A172 (cell line): ENCODE results near the gene JAG1. TPM values are rescaled to one million over a fixed set of nuclear protein-coding genes. Genes with fewer than 3 reads are reported as not detected.

ENCODE experiments used
- DNase-seq: peaks from one replicate; pipeline ENCODE4 v3.0.0-alpha.2; 2015; ENCODE audit warnings: low spot score
- total RNA-seq: library from RNA; depleted of rRNA; stranded (reverse); fragments of >200 nt; shearing (Covaris generic); gene quantifications from 2 replicates; pipeline ENCODE4 v1.2.3, GENCODE V29; 2014

Gene JAG1
- total RNA-seq, 1 experiment from 2014 or later = 9.4 TPM

DNA sequence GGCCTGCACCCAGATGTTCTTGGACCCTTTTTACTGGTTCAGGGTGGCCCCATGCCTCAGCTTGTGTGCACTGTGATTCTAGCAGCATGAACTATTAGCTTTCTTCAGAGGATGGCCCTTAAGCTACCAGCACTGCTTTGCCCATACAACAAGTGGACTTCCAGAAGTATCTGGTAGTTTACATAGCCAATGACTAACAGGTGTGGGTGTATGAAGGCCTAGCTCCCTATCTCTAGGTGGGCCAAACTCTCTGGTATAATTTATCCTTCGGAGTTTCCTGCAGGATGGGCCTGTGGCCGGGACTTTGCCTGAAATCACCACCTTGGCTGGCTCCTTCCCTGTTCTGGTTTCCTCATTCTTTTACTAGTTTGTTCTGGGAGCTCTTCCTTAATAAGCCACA is 26.1 kb upstream of the JAG1 start:
- DNase-seq = no peak

DNA sequence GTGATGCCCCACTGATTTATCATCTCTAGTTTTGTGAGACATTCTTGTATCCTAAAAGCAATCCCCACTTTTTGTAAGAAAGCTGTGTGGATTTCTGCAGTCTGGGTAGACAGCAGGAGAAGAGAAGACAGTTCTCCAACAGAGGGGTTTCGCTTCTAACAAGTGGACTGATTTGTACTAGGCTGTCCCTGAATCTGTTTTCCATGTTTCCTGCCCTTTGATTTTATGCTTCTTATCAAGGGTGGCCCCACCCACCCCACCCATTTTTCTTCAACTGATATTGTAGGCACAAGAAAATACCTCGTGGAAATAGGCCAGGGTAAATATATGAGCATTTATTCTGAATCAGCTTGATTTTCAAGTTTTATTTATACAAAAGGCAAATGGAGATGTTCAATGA is 25.7 kb upstream of the JAG1 start:
- DNase-seq = no peak

DNA sequence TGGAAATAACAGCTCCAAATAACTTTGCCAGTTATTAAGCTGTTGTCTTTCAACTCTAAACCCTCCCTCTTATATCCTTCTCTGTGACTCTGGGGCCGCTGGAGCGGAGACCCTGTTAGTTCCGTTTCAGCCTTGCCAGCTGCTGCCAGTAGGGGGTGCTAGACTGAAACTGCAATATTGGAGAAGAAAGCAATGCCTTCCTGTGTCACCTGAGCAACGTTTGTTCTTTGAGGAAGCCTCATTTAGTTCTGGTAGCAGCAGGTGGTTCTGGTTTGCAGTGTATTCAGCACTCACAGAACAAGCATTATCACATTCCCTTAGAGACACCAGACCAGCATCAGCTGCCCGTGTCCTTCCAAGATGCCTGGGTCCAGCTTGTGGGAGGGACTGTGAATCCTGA is 22.9 kb upstream of the JAG1 start:
- DNase-seq = no peak

DNA sequence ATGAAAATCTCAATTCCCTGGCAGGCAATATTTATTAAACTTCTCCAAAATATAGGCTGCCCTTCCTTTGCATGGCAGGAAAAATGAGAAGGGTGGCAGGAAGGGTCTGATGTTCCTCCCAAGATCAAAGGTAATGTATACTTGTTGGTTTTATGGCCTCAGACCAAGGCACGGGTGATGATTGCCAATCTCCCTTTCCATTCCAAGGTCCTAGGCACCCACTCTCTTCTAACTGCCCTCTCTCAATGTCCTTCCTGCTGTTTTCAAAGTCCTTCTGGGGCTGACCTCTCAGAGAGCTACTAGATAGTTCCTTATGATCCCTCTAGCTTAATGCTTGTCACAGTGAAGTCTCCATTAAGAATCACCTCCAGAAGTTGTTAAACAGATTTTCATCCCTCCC is 15.6 kb upstream of the JAG1 start:
- DNase-seq = no peak

DNA sequence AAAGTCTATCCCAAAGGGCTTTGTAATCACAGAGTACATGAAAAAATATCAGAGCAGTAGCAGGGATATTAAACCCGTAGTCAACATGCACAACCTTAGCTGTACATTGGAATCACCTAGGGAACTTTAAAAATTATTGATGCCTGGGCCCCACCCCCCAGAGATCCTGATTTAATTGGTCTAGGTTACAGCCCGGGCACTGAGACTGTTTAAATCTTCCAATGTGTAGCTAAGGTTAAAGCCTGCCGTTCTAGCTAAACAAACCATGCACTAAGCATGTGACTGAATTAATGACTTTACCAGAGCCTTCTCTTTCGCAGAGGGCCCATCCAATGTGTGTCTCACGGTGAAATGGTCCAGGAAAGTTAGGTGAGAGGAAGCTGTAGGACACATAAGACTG is 14.1 kb upstream of the JAG1 start:
- no peak for DNase-seq

DNA sequence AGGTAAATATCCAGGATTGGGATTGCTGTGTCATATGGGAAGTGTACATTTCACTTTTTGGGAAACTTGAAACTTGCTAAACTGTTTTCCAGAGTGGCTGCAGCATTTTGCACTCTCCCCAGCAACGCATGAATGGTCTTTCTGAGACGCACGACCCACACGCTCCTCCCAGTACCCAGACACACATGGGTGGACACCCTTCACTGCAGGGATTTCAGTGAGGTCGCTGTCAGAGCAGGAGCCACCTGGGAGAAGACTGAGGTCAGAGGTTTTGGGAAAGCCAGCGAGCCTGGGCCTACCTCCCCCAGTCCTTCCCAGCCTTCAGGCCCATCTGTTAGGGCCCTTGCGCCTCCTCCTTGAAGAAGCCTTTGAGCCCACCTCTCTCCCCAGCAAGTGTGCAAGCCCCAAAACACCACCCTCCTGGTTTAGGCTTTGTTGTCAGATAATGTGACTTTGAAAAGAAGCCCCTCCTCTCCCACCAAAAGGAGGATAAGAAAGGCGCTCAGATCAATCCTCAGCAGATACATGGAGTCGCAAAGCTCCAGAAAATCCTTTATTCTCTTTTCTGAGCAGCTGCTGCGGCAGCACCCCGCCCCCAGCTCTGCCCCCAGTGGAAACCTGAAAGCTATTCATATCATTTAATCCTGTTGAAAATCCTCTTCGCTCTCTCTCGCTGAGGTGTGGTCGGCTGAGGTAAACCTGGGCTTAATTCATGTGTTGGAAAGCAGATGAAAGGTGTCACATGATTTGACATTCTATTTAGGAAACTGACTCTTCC is 12.7 kb upstream of the JAG1 start:
- DNase-seq = no peak

DNA sequence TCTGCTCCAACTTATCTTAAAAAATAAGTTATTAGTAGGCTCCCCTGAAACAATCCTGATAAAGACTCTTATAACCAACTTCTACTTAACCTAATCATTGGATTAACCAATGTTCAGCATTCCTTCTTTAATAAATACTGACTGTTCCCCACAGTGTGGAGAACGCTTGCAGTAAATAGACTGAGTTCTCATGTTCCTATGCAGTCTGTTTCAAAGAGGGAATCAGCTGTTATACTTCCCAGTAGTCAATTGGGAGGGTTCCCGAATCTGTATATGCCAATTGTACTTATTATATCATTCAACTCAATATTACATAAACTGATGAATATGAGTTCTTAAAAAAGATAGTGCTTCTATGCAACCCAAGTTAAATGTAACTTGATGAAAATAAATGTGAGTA is 9.7 kb upstream of the JAG1 start:
- DNase-seq = no peak

DNA sequence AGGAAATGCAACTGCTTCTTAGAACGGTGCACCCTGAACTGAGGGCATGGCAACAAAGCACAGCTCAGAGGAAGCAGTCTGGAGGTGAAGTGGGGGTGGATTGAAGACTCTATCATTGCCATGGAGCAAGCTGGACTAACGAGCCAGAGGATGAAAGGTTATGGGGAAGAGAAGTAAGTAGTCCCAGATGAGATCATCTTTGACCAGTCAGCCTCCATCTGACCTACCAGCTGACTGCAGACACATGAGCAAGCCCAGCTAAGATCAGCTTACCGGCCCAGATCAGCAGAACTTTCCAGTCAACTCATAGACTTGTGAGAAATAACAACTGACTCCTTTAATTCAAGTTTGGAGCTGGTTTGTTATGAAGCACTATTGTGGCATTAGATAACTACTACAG is 9.1 kb upstream of the JAG1 start:
- DNase-seq = no peak

DNA sequence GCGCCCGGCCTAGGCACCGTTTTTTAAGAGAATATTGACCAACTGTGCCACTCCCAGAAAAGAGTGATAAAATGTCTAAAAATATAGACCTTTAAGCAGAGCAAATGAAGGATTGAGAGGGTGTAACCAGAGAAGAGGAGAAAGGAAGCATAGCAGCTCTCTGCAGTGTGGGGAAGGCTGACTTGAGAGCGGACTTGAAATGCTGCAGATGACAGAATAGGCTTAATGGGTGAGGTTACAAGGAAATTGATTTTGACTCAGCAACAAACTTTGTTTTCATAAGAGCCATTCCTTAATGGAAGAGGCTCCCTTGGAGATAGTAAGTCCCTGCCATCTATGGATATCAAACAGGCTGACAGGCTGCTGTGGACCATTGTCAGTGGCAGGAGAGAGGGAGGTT is 7.7 kb upstream of the JAG1 start:
- DNase-seq = no peak

DNA sequence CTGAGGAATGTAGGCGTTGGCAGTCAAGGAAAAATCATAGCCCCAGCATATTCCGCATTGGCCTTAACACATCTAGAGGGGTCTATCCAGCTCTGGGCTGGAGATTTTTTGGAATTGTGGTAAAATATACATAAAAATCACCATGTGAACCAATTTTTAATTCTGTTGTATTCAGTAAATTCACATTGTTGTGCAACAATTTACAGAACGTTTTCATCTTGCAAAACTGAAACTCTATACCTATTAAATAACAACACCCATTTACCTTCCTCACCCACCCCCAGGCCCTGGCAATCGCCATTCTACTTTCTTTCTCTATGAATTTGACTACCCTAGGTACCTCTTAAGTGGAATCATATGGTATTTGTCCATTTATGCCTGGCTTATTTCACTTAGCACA is 6.8 kb upstream of the JAG1 start:
- DNase-seq = no peak

DNA sequence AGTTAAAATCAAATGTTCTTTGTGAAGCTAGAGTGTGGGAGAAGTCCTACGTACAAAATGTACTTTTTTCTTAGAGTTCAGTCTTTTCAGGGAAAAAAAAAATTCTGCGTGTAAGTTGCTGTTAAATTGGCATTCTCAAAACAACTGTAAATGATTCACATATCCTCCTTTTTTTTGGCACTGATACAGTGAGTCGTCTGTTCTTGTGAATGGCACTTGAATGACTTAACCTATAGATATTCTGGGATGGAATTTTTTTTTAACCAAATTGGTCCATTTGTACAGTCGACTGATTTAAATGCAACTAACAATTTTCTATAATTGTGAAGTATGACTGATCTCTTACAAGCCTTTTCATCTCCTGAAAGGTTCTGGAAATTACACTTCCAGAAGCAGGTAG is 5.5 kb upstream of the JAG1 start:
- no peak for DNase-seq

DNA sequence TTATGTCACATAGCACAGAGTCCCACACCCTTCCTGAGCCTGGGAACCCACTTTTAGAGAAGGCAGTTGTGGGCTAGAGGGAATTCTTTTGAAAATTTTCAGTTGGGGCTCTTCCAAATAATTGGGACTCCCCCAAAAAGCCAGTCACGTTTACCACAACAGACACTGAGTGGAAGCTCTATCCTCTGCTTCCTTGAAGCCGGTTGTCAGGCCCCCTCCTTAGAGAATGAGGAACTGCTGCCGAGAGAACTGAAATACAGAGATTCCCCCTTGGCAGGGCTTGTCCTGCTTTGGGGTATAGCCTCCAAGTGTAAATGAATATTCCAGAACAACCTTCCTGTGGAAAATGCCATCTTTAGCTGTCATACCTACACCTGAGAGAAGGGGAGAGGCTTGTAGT is 2.7 kb upstream of the JAG1 start:
- DNase-seq = no peak

DNA sequence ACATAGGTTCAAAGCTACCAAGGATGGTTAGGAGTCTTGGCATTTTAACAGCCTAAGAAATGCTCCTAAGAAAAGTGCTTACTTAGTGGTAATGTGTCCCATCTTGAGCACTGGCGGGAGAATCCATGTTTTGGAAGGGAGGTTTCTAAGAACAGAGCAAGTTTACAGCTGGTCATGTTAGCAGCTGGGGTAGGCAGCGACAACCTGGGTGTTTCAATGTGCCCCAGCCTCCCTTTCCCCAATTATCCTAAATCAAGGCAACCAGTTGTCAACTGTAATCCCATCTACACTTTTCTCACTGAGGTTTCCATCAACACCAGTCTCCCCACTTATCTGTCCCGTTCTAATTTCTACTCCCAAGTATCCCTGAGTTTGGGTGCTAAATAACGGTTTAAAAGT is 1.6 kb upstream of the JAG1 start:
- no peak for DNase-seq

DNA sequence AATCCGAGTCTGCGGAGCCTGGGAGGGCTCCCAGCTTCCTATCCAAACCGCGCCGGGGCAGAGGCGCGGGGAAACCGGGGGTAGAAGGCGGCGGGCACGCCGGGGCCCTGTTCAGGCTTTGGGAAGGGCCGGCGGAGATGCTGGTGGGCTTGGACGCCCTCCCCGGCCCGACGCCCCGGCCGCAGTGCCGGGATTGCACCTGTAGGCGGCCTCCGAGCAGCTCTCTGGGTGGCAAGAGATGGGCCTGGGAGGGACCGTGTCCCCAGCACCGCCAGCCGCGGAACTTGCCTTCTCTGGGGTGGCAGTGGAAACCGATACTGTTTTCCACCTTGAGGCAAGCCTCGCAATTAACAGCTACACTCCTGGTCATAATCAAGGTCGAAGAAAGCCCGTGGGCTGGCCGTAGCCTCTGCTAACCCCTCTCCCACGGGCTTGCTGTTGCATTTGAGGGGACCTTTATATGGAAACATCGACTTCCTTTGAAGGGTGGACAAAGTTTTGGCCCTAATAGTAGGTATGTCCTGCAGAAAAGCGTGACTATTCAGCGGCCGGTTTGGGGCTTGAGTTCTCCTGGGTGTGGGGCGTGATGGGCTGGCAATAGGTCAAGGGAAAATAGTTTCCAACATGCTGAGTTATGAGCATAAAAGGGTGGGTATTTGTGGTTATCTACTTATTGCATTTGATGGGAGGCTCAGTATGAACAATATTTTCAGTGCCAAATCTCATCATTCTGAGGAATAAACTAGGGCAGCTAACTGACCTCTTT is 1.1 kb upstream of the JAG1 start:
- DNase-seq = peak; percentile 63

DNA sequence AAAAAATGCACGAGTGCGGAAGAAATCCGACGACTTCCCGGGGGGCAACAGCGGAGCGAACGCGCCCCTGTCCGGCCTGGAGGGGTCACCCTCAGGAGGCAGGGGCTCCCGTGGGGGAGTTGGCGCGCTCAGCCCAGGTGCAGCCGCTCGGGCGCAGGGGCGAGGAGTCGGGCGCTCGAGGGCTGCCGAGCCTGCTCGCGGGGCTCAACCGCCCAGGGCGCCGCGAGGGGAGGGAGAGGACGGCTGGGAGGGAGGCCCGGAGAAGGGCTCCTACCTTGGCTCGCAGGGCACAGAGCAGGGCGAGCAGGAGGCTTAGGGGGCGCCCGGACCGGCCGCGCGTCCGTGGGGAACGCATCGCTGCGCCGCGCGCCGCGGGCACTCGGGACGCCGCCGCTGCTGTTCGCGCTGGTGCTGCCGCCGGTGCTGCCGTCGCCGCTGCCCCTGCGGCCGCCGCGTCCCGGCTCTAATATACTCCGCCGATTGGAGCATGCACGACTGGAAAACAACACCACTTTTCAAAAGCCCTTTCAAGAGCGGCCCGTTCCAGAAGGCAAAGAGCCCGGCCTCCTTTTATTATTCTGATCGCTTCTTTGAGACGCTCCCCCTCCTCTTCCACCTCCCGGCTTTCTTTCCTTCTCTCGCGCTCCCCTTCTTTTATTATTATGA is 490 bp downstream of the JAG1 start:
- no peak for DNase-seq

DNA sequence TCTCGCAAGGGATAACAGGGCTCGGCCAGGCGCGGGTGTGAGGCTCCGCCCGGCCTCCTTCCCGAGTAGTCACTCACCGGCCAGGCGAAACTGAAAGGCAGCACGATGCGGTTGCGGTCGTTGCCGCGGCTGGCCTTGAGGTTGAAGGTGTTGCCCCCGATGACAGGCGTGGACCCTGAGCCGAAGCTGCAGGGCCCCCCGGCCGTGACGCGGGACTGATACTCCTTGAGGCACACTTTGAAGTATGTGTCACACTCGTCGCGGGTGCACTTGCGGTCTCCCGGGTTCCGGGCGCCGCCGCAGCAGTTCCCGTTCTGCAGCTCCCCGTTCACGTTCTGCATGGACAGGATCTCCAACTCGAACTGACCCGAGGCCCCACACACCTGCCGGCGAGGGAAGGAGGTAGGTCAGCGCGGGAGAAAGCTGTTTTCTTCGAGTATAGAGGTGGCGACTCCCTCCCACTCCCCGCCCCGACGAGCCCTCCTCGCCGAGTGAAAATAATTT is 1.1 kb downstream of the JAG1 start:
- peak; percentile 46 for DNase-seq

DNA sequence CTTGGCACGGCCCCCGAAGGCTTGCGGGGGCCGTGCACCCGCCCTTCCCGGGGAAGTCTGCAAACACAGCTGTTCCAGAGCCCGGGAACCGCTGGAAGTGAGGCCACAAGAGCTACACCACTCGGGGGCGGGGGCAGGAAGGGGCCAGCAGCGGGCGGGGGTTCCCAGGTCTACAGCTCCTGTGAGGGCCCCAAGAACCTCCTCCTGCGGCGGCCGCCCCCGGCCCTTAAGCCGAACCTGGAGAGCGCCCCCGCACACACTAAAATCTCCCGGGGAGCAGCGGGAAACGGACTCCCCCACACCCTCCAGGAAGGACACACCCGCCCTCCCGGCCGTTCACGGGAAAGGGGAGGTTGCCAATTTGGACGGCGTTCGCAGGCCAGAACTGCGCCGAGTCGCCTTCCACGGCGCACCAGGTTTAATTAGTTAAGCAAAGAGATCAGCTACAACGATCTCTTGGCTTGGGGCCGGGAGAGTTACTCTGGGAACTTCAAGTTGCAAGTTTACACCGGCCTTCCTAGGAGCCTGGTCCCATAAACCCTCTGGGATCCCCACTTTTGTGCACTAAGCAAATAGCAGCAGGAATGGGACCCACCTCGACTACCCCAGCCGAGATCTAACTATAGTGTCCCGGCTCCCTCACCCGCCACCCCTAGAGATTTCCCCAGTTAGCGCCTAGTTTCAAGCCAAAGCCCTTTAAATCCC is 1.7 kb downstream of the JAG1 start:
- DNase-seq = peak; percentile 38

DNA sequence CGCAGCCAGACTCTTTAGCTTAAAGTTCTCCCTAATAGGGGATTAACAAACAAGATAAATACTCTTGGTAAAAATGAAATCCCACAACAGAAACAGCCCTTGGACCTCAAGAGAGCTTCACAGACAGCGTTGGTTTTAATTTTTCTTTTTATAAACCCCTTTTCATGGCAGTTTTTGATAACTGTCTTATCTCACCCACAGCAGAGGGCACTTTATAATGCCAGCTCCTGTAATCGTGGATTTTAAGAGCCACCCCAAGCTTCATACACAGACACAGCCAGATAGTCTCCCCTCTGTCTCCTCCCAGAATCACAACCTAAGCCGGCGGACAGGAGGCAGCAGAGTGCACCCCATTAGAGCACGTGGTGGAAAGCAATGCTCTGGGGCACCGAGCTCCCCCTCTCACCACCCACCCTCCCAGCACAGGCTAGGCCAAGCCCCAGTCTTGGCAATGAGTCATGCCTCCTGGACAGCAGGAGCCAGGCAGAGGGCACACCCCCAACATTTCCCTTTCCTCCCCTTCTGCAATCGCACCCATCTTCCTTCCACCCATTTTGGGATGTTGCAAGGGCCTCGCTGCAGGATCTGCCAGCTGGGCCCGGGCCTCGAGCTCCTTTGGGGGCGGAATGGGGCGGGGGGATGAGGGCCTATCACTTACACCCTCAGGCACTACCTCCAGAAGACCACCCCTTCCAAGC is 2.4 kb downstream of the JAG1 start:
- peak; percentile 97 for DNase-seq

DNA sequence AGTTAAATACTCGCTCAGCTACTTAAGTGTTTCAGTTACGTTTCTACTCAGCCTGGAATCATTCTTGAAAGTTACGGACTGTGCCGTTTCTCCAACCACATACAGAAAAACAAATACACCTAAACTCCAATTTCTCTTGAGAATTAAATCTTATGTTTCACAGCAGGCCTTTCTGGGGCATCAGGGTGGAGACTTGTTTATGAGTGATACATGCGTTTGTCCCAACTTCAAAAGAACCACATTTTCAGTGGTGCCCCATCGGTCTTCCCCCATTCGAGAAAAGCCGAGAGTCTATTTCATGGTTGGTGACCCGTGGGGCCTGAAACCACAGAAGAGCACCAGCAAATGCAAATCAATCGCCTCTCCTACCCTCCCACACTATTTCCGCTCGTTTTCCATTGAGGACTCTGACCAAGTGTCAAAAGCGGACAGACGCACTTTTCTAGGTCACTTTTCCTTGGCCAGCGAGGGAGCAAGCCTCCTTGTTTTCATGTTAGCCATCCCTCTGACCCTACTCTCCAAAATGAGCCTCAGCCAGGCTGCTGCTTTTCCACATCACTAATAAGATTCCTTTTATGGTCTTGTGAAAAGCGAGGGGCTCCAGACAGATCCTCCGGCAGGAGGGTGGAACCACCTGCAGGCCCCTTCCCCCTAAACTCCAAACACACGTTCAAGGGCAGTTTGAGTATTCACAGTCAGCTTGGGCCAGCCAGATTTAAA is 3.1 kb downstream of the JAG1 start:
- DNase-seq = no peak

DNA sequence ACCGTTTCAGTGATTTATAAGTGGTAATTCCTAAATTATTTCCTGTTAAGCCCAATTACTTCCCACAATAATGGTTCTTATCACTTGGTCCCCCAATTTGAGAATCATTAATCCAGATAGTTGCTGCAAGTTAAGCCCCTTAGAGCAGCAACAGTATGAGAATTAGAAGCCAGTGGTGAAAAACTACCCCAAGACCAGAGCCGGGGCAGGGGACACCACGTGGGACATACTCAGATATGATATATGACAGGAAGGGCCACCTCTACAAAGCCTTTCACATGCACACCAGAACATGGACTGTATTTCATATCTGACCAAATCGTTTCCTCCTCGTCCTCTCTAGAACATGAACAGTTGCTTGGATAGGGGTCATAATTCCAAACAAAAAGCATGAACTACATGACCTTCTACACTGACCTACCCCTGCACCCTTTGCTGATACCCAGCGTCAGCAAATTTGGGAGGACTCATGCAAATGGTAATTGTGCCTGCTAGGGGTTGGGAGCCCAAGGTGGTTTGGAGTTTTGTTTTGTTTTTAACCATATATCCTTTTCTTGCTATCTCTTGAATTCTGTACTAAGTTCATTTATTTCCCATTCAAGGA is 3.9 kb downstream of the JAG1 start:
- no peak for DNase-seq
